Naive thymus-derived CD8-positive, alpha-beta T cell (primary cell): ENCODE data around the gene CELF4. TPM values are rescaled to one million over a fixed set of nuclear protein-coding genes. Genes with fewer than 3 reads are reported as not detected.

Experiments used
- ATAC-seq, 2 donors: fragments of 150-1000 bp; cut with Tn5 transposase in 1 of 2; sonication (Bioruptor Pico), chemical (Tn5 transposase) in 1 of 2; 1 replicate in 1 of 2; 2 replicates in 1 of 2; pipeline ENCODE4 v1.10.0; 2021; ENCODE audit warnings: mild to moderate bottlenecking in 2 of 2, moderate library complexity in 2 of 2
- POLR2A ChIA-PET: fragments of 350-600 bp; sonication (Branson Sonifier 250); formaldehyde crosslinking; loops from one replicate; lab custom pipeline; 2021; ENCODE audit warnings: antibody characterized with exemption; lab: Charles Lee
- DNase-seq, 10 donors: peaks; one replicate each; pipeline versions ENCODE4 v3.0.0 to v3.0.0-alpha.2; 2020 to 2022
- H3K27ac Mint-ChIP-seq, 10 donors: one replicate each; pipeline ENCODE4 v1.8.0; 2020 to 2022; ENCODE audit warnings: mild to moderate bottlenecking in 10 of 10, mixed read lengths in 10 of 10, moderate library complexity in 4 of 10, inconsistent platforms in 1 of 10
- H3K27me3 Mint-ChIP-seq, 5 donors: one replicate each; pipeline ENCODE4 v1.8.0; 2021 to 2022; ENCODE audit warnings: mixed read lengths in 5 of 5
- H3K36me3 Mint-ChIP-seq, 3 donors: one replicate each; pipeline ENCODE4 v1.8.0; 2020 to 2022; ENCODE audit warnings: mixed read lengths in 3 of 3, mild to moderate bottlenecking in 2 of 3, inconsistent platforms in 1 of 3
- H3K4me1 Mint-ChIP-seq, 4 donors: one replicate each; pipeline ENCODE4 v1.8.0; 2021 to 2022; ENCODE audit warnings: mixed read lengths in 4 of 4
- H3K4me3 Mint-ChIP-seq, 10 donors: one replicate each; pipeline ENCODE4 v1.8.0; 2020 to 2022; ENCODE audit warnings: mild to moderate bottlenecking in 10 of 10, mixed read lengths in 10 of 10, moderate library complexity in 6 of 10, inconsistent platforms in 1 of 10
- H3K9me3 Mint-ChIP-seq, 9 donors: one replicate each; pipeline ENCODE4 v1.8.0; 2020 to 2022; ENCODE audit warnings: mixed read lengths in 9 of 9, mild to moderate bottlenecking in 3 of 9, inconsistent platforms in 1 of 9, moderate library complexity in 1 of 9
- polyA plus RNA-seq, 3 donors: library from polyadenylated mRNA; unstranded; fragments of 300-500 nt; fragmentation: Illumina TruSeq; gene quantifications; one replicate each; pipeline ENCODE4 v1.2.3, GENCODE V29; 2021
- total RNA-seq, 8 experiments: library from RNA in 2 of 8; stranded (reverse) in 2 of 8; gene quantifications; one replicate each; pipeline ENCODE4 v1.2.3 and lab custom pipeline; 2021 to 2026

CELF4 gene
- total and polyA plus RNA-seq, 5 experiments from 2014 or later: 0.08 to 0.43 TPM; not detected in 3

GRCh38 chr18:37494406-37494805 lies 71.2 kb downstream of the CELF4 start:
- Mint-ChIP-seq H3K4me3 (no peak overlapping the region), H3K27ac (no peak overlapping the region)
- no peak for DNase-seq

DNA sequence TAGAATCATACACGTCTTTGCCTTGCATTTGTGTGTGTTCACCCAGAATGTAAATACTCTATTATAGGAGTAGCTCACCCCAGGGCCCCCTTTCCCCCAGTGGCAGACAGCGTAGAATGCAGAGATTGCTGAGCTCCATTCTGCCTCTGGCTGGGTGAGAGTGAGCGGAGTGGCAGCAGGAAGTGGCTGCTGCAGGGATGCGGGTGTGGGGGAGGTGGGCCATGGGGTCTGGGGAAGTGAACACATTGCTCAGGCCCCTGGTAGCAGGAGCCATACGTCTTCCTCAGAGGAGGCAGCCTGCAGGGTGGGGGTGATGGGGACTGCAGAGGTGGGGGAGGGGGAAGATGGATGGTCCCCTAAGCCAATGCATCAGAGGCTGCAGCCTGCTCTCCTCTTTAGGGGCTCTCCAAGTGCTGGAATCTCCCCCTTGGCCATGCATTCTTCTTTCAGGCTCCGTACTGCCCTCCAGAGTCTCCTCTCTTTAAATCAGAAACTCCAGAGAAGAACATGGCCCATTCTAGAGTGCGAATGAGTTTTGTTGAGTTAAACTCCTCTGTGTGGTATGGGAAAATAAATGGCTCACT lies 72.2 kb downstream of the CELF4 start:
- Mint-ChIP-seq H3K4me1 (no peaks in the 10 kb centered on the region), H3K4me3 (no peak overlapping the region), H3K9me3 (peaks cover 0 to 3% (median 0%) of the 10 kb centered on the region in 9 donors), H3K27ac (no peak overlapping the region), H3K36me3 (no peaks in the 10 kb centered on the region), H3K27me3 (peaks cover 8 to 48% (median 30%) of the 10 kb centered on the region in 5 donors)
- no peak for ATAC-seq
- POLR2A ChIA-PET: no interaction called here
- DNase-seq: no peak

More at GRCh38 chr18:37494406-37494805, 71.2 kb downstream of the CELF4 start:
- Mint-ChIP-seq H3K4me1 (no peaks in the 10 kb centered on the region), H3K27me3 (peaks cover 8 to 45% (median 24%) of the 10 kb centered on the region in 5 donors), H3K36me3 (no peaks in the 10 kb centered on the region), H3K9me3 (peaks cover 0 to 3% (median 0%) of the 10 kb centered on the region in 9 donors)
- POLR2A ChIA-PET: no interaction called here
- ATAC-seq: no peak

DNA sequence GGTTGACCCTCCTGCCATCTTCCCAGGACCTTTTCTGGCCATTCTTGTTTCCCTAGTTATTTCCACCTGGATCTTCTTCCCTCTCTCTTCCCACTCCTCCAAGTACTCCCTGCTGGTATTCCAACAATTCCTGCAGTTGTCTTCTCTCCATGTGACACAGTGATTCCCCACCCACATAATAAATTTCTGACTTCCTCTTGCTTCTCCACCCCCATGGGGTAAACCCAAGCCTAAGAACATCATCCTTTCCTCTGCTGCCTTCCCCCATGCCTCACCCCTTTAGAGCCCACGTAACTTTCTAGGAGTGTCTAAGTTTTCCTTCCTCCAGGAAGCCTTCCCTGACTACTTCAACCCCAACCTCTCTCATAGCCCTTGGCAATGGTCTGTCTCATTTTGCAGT lies 72.6 kb downstream of the CELF4 start:
- Mint-ChIP-seq H3K4me3 (peak overlapping the region in 1 of 10 donors; percentile 33), H3K4me1 (peaks cover 0 to under 1% (median 0%) of the 10 kb centered on the region in 4 donors), H3K36me3 (no peaks in the 10 kb centered on the region), H3K27ac (no peak overlapping the region), H3K27me3 (peaks cover 13 to 53% (median 35%) of the 10 kb centered on the region in 5 donors), H3K9me3 (peaks cover 0 to 3% (median 0%) of the 10 kb centered on the region in 9 donors)
- ATAC-seq (no peak), DNase-seq (no peak)
- POLR2A ChIA-PET: no interaction called here

DNA sequence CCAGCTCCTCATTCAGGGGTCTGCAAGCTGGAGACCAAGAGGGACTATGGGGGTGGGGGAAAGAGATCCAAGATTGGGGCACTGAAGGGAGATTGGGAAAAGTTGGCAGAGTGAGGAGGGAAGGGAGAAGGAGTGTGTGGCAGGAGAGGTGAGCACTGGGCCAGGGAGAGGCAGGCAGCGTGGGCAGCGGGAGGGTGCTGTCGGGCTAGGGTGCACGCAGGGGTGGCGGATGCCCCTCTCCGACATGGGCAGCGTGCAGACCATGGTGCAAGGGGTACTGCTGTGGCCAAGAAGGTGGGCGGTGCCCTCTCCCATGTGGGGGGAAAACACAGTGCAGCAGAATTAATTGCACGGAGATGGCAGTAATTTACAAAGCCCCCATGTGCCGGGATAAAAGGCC lies 74.1 kb downstream of the CELF4 start:
- peaks cover 2 to 11% (median 3%) of the 10 kb centered on the region in 4 donors for H3K4me1 Mint-ChIP-seq

DNA sequence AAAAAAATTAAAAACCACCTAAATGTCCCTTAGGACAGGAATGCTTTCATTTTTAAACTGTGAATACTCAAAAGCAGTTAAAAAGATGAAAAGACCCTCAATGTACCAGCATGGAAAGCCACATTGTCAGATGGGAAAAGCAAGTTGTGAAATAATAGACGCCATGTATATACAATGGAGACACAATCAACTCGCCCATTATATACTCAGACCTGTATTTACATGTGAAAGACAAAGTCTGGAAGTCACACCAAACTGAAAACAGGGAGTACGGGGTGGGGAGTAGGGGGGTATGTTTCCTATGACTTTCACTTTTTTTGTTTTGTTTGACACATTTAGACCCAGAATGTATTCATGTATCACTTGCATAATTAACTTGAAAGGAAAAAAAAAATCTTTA lies 75.6 kb downstream of the CELF4 start:
- Mint-ChIP-seq H3K4me3 (no peak overlapping the region), H3K27ac (peak overlapping the region in 1 of 10 donors; percentile 14), H3K27me3 (peaks cover 29 to 79% (median 57%) of the 10 kb centered on the region in 5 donors), H3K9me3 (peaks cover 0 to 8% (median 0%) of the 10 kb centered on the region in 9 donors), H3K36me3 (peaks cover 0 to 6% (median 0%) of the 10 kb centered on the region in 3 donors), H3K4me1 (peaks cover 3 to 21% (median 9%) of the 10 kb centered on the region in 4 donors)
- no peak for ATAC-seq
- POLR2A ChIA-PET: no interaction called here
- no peak for DNase-seq

More for the DNA sequence above, 74.1 kb downstream of the CELF4 start:
- Mint-ChIP-seq H3K36me3 (peaks cover 0 to 4% (median 0%) of the 10 kb centered on the region in 3 donors), H3K9me3 (peaks cover 0 to 6% (median 0%) of the 10 kb centered on the region in 9 donors), H3K27ac (no peak overlapping the region), H3K27me3 (peaks cover 22 to 68% (median 49%) of the 10 kb centered on the region in 5 donors), H3K4me3 (no peak overlapping the region)
- ATAC-seq (no peak), DNase-seq (no peak)
- POLR2A ChIA-PET: no interaction called here

DNA sequence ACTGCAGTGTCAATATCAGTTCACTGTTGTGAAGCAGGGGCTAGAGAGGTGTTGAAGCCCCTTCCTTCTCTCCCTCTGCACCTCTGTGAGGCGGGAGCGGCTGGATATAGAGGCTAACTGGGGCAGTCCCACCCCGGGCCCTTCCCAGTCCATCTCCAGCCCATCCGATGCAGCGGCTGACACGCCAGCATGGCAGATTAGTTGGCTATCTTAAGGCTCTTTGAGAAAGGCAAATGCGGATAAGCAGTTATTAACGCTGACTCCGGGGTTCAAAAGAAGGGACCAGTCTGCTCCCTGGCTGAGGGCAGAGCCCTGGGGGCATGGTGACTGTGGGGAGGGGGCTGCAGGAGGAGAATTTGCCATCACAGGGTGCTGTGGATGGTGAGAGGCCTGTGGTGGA lies 76.6 kb downstream of the CELF4 start:
- Mint-ChIP-seq H3K36me3 (peaks cover 0 to 6% (median 0%) of the 10 kb centered on the region in 3 donors), H3K4me3 (no peak overlapping the region), H3K4me1 (peaks cover 3 to 21% (median 9%) of the 10 kb centered on the region in 4 donors), H3K27me3 (peaks cover 38 to 85% (median 65%) of the 10 kb centered on the region in 5 donors), H3K27ac (no peak overlapping the region), H3K9me3 (peaks cover 0 to 11% (median 1%) of the 10 kb centered on the region in 9 donors)
- POLR2A ChIA-PET: no interaction called here
- no peak for DNase-seq
- no peak for ATAC-seq

DNA sequence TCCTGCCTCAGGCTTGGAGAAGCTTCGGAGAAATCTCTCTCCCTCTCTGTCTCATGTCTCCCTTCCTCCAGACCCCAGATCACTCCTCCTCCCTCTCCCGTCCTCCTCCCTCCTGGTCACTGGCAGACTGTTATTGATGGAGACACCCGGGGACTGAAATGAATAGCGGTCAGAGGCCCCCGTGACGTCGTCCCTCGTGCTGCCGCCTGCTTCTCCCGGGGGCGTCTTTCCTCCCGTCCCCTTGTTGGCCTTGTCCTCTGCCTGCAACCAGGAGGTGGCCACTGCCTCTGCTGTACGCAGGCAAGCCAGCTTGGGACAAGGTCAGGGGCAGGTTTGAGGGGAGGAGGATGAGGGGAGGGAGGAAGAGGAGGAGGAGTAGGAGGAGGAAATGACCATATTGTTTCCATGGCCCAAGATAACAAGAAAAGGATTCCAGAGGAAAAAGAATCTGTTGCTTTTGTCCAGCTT lies 78.2 kb downstream of the CELF4 start:
- no peak for DNase-seq
- Mint-ChIP-seq H3K4me3 (no peak overlapping the region), H3K4me1 (peaks cover 3 to 21% (median 10%) of the 10 kb centered on the region in 4 donors), H3K36me3 (peaks cover 0 to 6% (median 0%) of the 10 kb centered on the region in 3 donors), H3K9me3 (peaks cover 0 to 11% (median 4%) of the 10 kb centered on the region in 9 donors), H3K27me3 (peaks cover 37 to 78% (median 62%) of the 10 kb centered on the region in 5 donors), H3K27ac (no peak overlapping the region)
- ATAC-seq: no peak
- POLR2A ChIA-PET: no interaction called here

GRCh38 chr18:37486848-37487247 lies 78.8 kb downstream of the CELF4 start:
- DNase-seq (no peak), ATAC-seq (no peak)
- peaks cover 0 to 6% (median 0%) of the 10 kb centered on the region in 3 donors for H3K36me3 Mint-ChIP-seq
- POLR2A ChIA-PET: no interaction called here
- peak overlapping the region in 1 of 10 donors; percentile 7 for H3K27ac Mint-ChIP-seq
- peak overlapping the region in 5 of 10 donors; percentile 3 to 75 (median 11) for H3K4me3 Mint-ChIP-seq
- peaks cover 0 to 11% (median 4%) of the 10 kb centered on the region in 9 donors for H3K9me3 Mint-ChIP-seq
- peaks cover 40 to 83% (median 66%) of the 10 kb centered on the region in 5 donors for H3K27me3 Mint-ChIP-seq
- peaks cover 3 to 21% (median 10%) of the 10 kb centered on the region in 4 donors for H3K4me1 Mint-ChIP-seq

DNA sequence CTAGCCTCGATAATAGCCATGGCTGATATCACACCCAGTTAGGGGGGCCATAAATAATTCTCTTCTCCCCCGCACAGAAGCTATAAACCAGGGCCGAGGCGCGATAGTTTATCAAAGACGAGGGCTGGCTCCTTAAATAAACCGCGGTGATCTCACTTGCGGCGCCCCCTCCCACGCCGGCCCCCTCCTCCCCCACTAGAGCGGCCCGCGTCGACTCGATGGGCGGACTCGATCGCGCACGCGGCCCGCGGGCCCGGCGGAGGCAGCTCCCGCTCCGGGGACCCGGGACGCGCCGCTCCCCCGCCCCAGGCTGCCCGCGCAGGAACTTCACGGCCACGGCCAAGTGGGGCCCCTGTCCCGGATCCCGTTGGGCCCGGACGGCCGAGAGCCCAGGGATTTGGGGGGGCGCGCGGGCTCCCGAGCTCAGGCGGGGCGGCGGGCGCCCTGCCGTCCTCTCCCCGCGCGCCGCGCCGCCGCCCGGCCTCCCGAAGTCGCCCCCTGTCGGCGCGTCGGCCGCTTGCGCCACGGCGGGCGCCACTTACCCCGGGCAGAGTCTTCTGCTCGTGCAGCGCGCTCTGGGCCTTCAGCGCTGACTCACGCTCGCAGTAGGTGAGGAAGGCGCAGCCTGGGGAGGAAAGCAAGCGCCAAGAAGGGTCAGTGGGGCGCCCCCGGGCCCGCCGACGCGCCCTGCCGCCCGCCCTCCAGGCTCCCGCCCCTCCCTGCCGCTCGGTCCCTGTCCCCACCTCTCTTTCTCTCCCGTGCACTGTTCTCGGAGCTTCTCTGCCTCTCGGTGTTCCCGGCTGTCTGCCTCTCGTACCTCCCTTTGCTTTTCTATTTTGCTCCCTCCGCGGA lies 80.4 kb downstream of the CELF4 start:
- ATAC-seq (no peak), DNase-seq (no peak)
- POLR2A ChIA-PET: no interaction called here
- Mint-ChIP-seq H3K36me3 (peaks cover 0 to 6% (median 0%) of the 10 kb centered on the region in 3 donors), H3K27ac (no peak overlapping the region), H3K9me3 (peaks cover 0 to 11% (median 4%) of the 10 kb centered on the region in 9 donors), H3K4me3 (peak overlapping the region in 3 of 10 donors; percentile 3 to 26 (median 14)), H3K27me3 (peaks cover 39 to 86% (median 67%) of the 10 kb centered on the region in 5 donors), H3K4me1 (peaks cover 3 to 21% (median 10%) of the 10 kb centered on the region in 4 donors)

DNA sequence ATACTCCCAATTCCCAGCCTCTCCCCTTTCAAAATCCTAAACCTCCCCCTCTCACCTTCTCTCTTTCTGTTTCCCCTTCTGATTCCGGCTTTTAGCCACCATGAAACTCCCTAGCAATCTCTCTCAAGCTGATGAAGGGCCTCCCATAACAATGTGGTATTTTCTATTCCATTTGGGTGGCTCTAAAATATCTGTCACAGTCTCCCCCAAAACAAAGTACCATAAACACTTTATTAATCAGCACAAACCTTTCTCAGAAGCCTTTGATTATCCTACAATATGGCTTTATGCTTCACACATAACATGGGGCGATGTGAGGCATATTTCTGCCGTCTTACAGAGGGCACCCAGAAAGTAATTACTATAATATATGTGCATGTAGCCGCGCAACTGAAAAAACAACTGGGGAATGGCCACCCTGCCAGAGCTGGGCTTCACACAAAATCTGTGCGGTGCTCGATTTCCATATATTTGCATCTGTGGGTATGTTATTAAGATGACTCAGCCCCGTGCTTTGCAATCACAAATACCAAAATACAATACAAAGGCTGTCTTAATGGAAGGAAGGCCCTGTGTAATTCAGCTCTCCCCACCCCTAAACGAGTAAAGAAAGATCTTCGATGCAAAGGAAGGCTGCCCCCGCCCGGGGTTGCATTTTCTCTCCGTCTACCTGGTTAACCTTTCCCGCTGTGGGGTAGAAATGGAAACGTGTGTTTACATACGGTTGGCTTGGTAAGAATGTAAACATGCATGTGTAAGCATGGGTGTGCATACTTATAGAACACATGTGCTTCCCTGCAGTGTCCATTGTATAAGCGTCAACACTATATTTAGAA lies 81.4 kb downstream of the CELF4 start:
- H3K36me3 Mint-ChIP-seq: peaks cover 0 to 6% (median 0%) of the 10 kb centered on the region in 3 donors
- DNase-seq (no peak), ATAC-seq (no peak)
- no peak overlapping the region for H3K4me3 Mint-ChIP-seq
- POLR2A ChIA-PET: no interaction called here
- H3K27me3 Mint-ChIP-seq: peaks cover 38 to 89% (median 63%) of the 10 kb centered on the region in 5 donors
- no peak overlapping the region for H3K27ac Mint-ChIP-seq
- peaks cover 0 to 11% (median 4%) of the 10 kb centered on the region in 9 donors for H3K9me3 Mint-ChIP-seq
- H3K4me1 Mint-ChIP-seq: peaks cover 3 to 21% (median 10%) of the 10 kb centered on the region in 4 donors

DNA sequence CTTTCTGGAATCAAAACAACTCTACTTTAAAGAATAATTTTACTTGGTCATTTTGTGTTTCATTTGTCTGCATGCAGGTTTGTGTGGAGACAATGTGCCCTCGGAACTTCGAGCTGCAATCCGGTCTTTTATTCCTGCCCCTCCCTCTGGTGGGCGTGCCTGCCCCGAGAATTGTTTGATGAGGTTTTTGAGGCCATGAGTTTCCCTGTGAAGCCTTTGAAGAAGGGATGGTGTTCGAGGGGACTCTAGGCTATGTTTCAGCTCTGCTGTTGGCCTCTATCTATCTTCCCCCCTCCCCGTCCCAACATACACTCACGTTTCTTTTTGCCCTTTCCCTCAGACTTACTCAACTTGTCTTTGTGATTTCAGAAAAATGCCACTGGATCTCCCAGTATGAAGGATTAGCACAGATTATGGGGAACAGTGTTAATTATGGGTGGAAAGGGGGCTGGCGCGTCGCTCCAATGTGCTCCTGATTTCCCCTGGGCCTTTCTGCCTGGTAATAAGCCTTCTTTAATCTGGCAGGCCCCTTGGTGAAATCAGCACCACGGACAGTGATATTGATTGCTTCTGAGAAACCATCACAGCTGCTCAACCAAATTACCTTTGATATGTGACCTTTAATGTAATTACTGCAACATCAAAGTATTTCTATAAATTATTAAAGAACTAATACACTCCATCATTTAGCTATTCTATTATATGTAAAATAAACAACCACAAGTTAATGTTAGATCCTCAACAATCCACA lies 82.2 kb downstream of the CELF4 start:
- H3K4me3 Mint-ChIP-seq: no peak overlapping the region
- ATAC-seq (no peak), DNase-seq (no peak)
- peaks cover 38 to 89% (median 57%) of the 10 kb centered on the region in 5 donors for H3K27me3 Mint-ChIP-seq
- no peak overlapping the region for H3K27ac Mint-ChIP-seq
- H3K4me1 Mint-ChIP-seq: peaks cover 3 to 21% (median 10%) of the 10 kb centered on the region in 4 donors
- POLR2A ChIA-PET: no interaction called here
- H3K36me3 Mint-ChIP-seq: peaks cover 0 to 6% (median 0%) of the 10 kb centered on the region in 3 donors
- H3K9me3 Mint-ChIP-seq: peaks cover 0 to 11% (median 4%) of the 10 kb centered on the region in 9 donors
